GM13976 (cell line): ENCODE results near the gene TRPV3.

Experiments
- DNase-seq: peaks from one replicate; pipeline ENCODE4 v3.0.0; 2012; ENCODE audit warnings: low spot score
- CTCF ChIP-seq: IDR thresholded peaks from 2 replicates; pipeline ENCODE4 v1.5.1; 2012; ENCODE audit warnings: borderline replicate concordance, mild to moderate bottlenecking; ENCODE audit not compliant: insufficient read depth; ENCODE audit errors: extremely low read depth, missing control alignments, control extremely low read depth
- in situ Hi-C: fragments of 300-500 bp; cut with MboI; formaldehyde crosslinking; loops from one replicate; pipeline ENCODE4 v1.12.0; 2022; ENCODE audit warnings: low sequenced_read_pairs, mixed read lengths, inconsistent platforms; ENCODE audit not compliant: unreplicated experiment

The TRPV3 gene

GRCh38 chr17:3533752-3534151 lies 23.9 kb downstream of the TRPV3 start:
- TF ChIP-seq CTCF: no peak
- no peak for DNase-seq
- in situ Hi-C loops: no loop called here

- DNase-seq: no peak
- in situ Hi-C loops: no loop called here
- TF ChIP-seq CTCF: no peak
Observed at GRCh38 chr17:3532859-3533142, 24.8 kb downstream of the TRPV3 start.

GRCh38 chr17:3532106-3532858 lies 25.3 kb downstream of the TRPV3 start:
- no peak for TF ChIP-seq CTCF
- no peak for DNase-seq
- in situ Hi-C loops: no loop called here

- in situ Hi-C loops: no loop called here
- no peak for TF ChIP-seq CTCF
- DNase-seq: no peak
Observed at GRCh38 chr17:3531266-3532101, 26.1 kb downstream of the TRPV3 start.

GRCh38 chr17:3529817-3530741 lies 27.5 kb downstream of the TRPV3 start:
- in situ Hi-C loops: no loop called here

More at GRCh38 chr17:3529817-3530741, 27.5 kb downstream of the TRPV3 start:
- TF ChIP-seq CTCF: no peak
- DNase-seq: no peak
